GM06990 (cell line): ENCODE data around the gene PARN.

Experiments
- DNase-seq: peaks from one replicate; pipeline ENCODE4 v3.0.0-alpha.2; 2011; ENCODE audit not compliant: insufficient read length; ENCODE audit errors: extremely low read depth
- H3K27me3 ChIP-seq: replicated peaks from 2 replicates; pipeline ENCODE4 v1.6.0; 2011; ENCODE audit warnings: low read length; ENCODE audit not compliant: control insufficient read depth, insufficient read depth
- H3K36me3 ChIP-seq: 2 replicates; pipeline ENCODE4 v1.5.1; 2011; ENCODE audit warnings: low read length; ENCODE audit not compliant: control insufficient read depth, insufficient read depth
- H3K4me3 ChIP-seq: replicated peaks from 2 replicates; pipeline ENCODE4 v1.5.1; 2011; ENCODE audit warnings: low read depth, mild to moderate bottlenecking, control low read depth, low read length
- CTCF ChIP-seq: IDR thresholded peaks from 2 replicates; pipeline ENCODE4 v1.5.1; 2011; ENCODE audit warnings: low read length, control low read depth, mild to moderate bottlenecking, inconsistent platforms; ENCODE audit not compliant: insufficient read depth, poor library complexity, severe bottlenecking

Gene PARN

GRCh38 chr16:14628806-14629611 lies 1.1 kb downstream of the PARN start:
- H3K36me3 ChIP-seq, result no peaks in the 10 kb centered on the region; the same call in 1 of the 2 replicates
- no peaks in the 10 kb centered on the region for H3K27me3 ChIP-seq
- H3K4me3 ChIP-seq, result peak overlapping the region; percentile 79
- TF ChIP-seq CTCF, result no peak
- no peak for DNase-seq

GRCh38 chr16:14627078-14627477 lies 3.0 kb downstream of the PARN start:
- no peaks in the 10 kb centered on the region for H3K27me3 ChIP-seq
- H3K36me3 ChIP-seq, result no peaks in the 10 kb centered on the region; the same call in 1 of the 2 replicates
- DNase-seq, result no peak

GRCh38 chr16:14618566-14618965 lies 11.5 kb downstream of the PARN start:
- peaks cover 9% of the 10 kb centered on the region for H3K36me3 ChIP-seq
- no peak overlapping the region for H3K4me3 ChIP-seq
- no peak for TF ChIP-seq CTCF
- H3K27me3 ChIP-seq, result no peaks in the 10 kb centered on the region
- no peak for DNase-seq

More at GRCh38 chr16:14627078-14627477, 3.0 kb downstream of the PARN start:
- TF ChIP-seq CTCF, result no peak
- H3K4me3 ChIP-seq, result no peak overlapping the region

GRCh38 chr16:14616280-14616679 lies 13.8 kb downstream of the PARN start:
- DNase-seq, result no peak
- no peaks in the 10 kb centered on the region for H3K27me3 ChIP-seq
- TF ChIP-seq CTCF, result no peak
- no peak overlapping the region for H3K4me3 ChIP-seq
- H3K36me3 ChIP-seq, result peaks cover 11% of the 10 kb centered on the region

- peaks cover 12% of the 10 kb centered on the region for H3K36me3 ChIP-seq
- no peak overlapping the region for H3K4me3 ChIP-seq
- DNase-seq, result no peak
- H3K27me3 ChIP-seq, result no peaks in the 10 kb centered on the region
- no peak for TF ChIP-seq CTCF
These were observed 16.1 kb downstream of the PARN start for GRCh38 chr16:14613991-14614390.
